Measurements from ENCODE around the gene KIAA0319L.

- no peak for TF ChIP-seq CTCF (IDR thresholded peaks at IDR 0.05)
- TF ChIP-seq POLR2A (IDR thresholded peaks at IDR 0.05), result no peak
Observed at GRCh38 chr1:35575416-35575958, 18.3 kb upstream of the KIAA0319L start.
